Astrocyte (in vitro differentiated cells and primary cell): ENCODE results near the gene CHCHD6. TPM values are rescaled to one million over a fixed set of nuclear protein-coding genes. Genes with fewer than 3 reads are reported as not detected.

Experiments
- DNase-seq: peaks from one replicate; pipeline ENCODE4 v3.0.0-alpha.2; 2010; ENCODE audit warnings: low read depth
- FAIRE-seq: peaks from 2 replicates; lab custom pipeline; 2011; peaks lifted over from hg19 to GRCh38; lab: Jason Lieb, UNC
- H2AFZ ChIP-seq: 2 replicates; pipeline ENCODE4 v1.6.0; 2012; ENCODE audit warnings: low read depth, low read length, inconsistent platforms
- H3K27ac ChIP-seq: 2 replicates; pipeline ENCODE4 v1.5.1; 2011; ENCODE audit warnings: low read depth, low read length, inconsistent platforms
- H3K27me3 ChIP-seq: 2 replicates; pipeline ENCODE4 v1.6.0; 2011; ENCODE audit warnings: low read length, inconsistent platforms; ENCODE audit not compliant: insufficient read depth
- H3K36me3 ChIP-seq: 2 replicates; pipeline ENCODE4 v1.5.1; 2011; ENCODE audit warnings: low read length, inconsistent platforms; ENCODE audit not compliant: insufficient read depth
- H3K4me1 ChIP-seq: 2 replicates; pipeline ENCODE4 v1.5.1; 2011; ENCODE audit warnings: low read length, inconsistent platforms; ENCODE audit not compliant: insufficient read depth
- H3K4me2 ChIP-seq: 2 replicates; pipeline ENCODE4 v1.6.0; 2012; ENCODE audit warnings: low read length, inconsistent platforms
- H3K4me3 ChIP-seq: 2 replicates; pipeline ENCODE4 v1.5.1; 2011; ENCODE audit warnings: low read depth, mild to moderate bottlenecking, low read length, inconsistent platforms; ENCODE audit not compliant: insufficient read depth
- H3K79me2 ChIP-seq: 2 replicates; pipeline ENCODE4 v1.6.0; 2012; ENCODE audit warnings: mild to moderate bottlenecking, low read length, inconsistent platforms; ENCODE audit not compliant: insufficient read depth
- H3K9ac ChIP-seq: 2 replicates; pipeline ENCODE4 v1.6.0; 2012; ENCODE audit warnings: mild to moderate bottlenecking, low read length, inconsistent platforms
- H3K9me3 ChIP-seq: 2 replicates; pipeline ENCODE4 v1.5.1; 2012; ENCODE audit warnings: low read depth, mild to moderate bottlenecking, low read length, inconsistent platforms; ENCODE audit not compliant: insufficient read depth
- H4K20me1 ChIP-seq: 2 replicates; pipeline ENCODE4 v1.6.0; 2012; ENCODE audit warnings: low read length, inconsistent platforms; ENCODE audit not compliant: insufficient read depth
- H3K27ac Mint-ChIP-seq: one replicate; pipeline ENCODE4 v1.8.0; 2021; ENCODE audit warnings: mild to moderate bottlenecking, mixed read lengths; ENCODE audit not compliant: unreplicated experiment
- H3K27me3 Mint-ChIP-seq: one replicate; pipeline ENCODE4 v1.8.0; 2021; ENCODE audit warnings: low read depth, mixed read lengths; ENCODE audit not compliant: unreplicated experiment
- H3K36me3 Mint-ChIP-seq: one replicate; pipeline ENCODE4 v1.8.0; 2021; ENCODE audit warnings: low read depth, mixed read lengths; ENCODE audit not compliant: unreplicated experiment
- H3K4me1 Mint-ChIP-seq: one replicate; pipeline ENCODE4 v1.8.0; 2021; ENCODE audit warnings: low read depth, mixed read lengths; ENCODE audit not compliant: unreplicated experiment
- H3K4me3 Mint-ChIP-seq: one replicate; pipeline ENCODE4 v1.8.0; 2021; ENCODE audit warnings: mild to moderate bottlenecking, moderate library complexity, mixed read lengths; ENCODE audit not compliant: unreplicated experiment
- H3K9me3 Mint-ChIP-seq: one replicate; pipeline ENCODE4 v1.8.0; 2021; ENCODE audit warnings: mild to moderate bottlenecking, mixed read lengths; ENCODE audit not compliant: unreplicated experiment
- CTCF ChIP-seq: IDR thresholded peaks from 2 replicates; pipeline ENCODE4 v1.5.1; 2011; ENCODE audit warnings: low read depth, mild to moderate bottlenecking, inconsistent platforms, low read length, moderate library complexity; ENCODE audit not compliant: insufficient read depth
- EZH2 ChIP-seq: IDR thresholded peaks from 2 replicates; pipeline ENCODE4 v1.6.1; 2012; ENCODE audit warnings: mild to moderate bottlenecking, low read length, inconsistent platforms; ENCODE audit not compliant: insufficient read depth
- total RNA-seq: library from RNA; stranded (reverse); gene quantifications from 2 replicates; pipeline ENCODE4 v1.2.1, GENCODE V29; 2021

Gene CHCHD6
- total RNA-seq, 1 donor from 2014 or later: 21.1 TPM

GRCh38 chr3:126956361-126956760 is 252.3 kb downstream of the CHCHD6 start:
- no peak overlapping the region for H3K9ac ChIP-seq
- no peak overlapping the region for H3K27ac ChIP-seq
- H3K36me3 ChIP-seq: no peaks in the 10 kb centered on the region
- H3K9me3 ChIP-seq: no peaks in the 10 kb centered on the region
- H3K27ac Mint-ChIP-seq: no peak overlapping the region
- H3K9me3 Mint-ChIP-seq: no peaks in the 10 kb centered on the region
- H3K4me1 Mint-ChIP-seq: peaks cover 4% of the 10 kb centered on the region
- no peaks in the 10 kb centered on the region for H3K79me2 ChIP-seq
- H3K4me3 ChIP-seq: no peak overlapping the region
- no peak for TF ChIP-seq EZH2
- TF ChIP-seq CTCF: no peak
- peaks cover 10% of the 10 kb centered on the region for H3K27me3 Mint-ChIP-seq
- peaks cover 10% of the 10 kb centered on the region for H3K4me1 ChIP-seq
- H3K4me2 ChIP-seq: no peak overlapping the region
- no peak overlapping the region for H3K4me3 Mint-ChIP-seq
- peaks cover 9% of the 10 kb centered on the region for H3K36me3 Mint-ChIP-seq
- no peak overlapping the region for H2AFZ ChIP-seq
- no peak for FAIRE-seq
- H3K27me3 ChIP-seq: no peaks in the 10 kb centered on the region
- DNase-seq: no peak
- H4K20me1 ChIP-seq: no peaks in the 10 kb centered on the region

DNA sequence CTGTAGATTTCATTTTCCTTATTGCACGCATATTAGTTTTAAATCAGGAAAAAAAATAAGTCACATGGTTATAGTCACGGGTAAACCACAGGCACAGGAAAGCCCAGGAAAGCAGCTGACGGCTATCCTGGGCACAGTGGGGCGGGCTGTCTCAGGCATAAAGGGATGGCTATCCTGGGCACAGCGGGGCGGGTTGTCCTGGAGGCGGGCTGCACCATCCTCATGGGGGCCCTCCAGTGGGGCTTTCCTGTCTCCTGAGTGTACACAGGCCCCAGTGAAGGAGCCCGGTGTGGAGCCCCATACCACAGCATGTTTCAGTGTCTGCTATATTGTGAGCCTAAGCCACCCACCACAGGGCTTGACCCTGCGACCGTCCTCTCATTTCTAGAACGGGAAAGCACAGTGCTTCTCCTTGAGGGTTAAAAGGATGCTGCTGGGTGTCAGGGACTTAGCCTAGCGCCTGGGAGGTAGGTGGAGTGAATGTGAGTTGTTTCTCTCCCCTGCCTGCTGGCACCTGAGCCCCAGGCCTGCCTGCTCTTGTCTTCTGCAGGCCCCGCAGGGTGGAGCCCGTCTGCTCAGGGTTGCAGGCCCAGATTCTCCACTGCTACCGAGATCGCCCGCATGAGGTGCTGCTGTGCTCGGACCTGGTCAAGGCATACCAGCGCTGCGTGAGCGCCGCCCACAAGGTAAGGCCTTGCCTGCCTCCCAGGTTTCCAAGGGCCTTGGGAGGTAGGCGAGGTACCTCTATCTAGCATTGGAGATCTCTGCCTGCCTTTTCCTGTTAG is 253.0 kb downstream of the CHCHD6 start:
- Histone ChIP-seq H2AFZ (no peak overlapping the region), H3K27me3 (no peaks in the 10 kb centered on the region), H3K4me2 (no peak overlapping the region), H3K9ac (no peak overlapping the region), H3K36me3 (no peaks in the 10 kb centered on the region), H3K4me1 (peaks cover 10% of the 10 kb centered on the region), H3K9me3 (no peaks in the 10 kb centered on the region), H4K20me1 (no peaks in the 10 kb centered on the region), H3K4me3 (no peak overlapping the region), H3K27ac (no peak overlapping the region), H3K79me2 (no peaks in the 10 kb centered on the region)
- no peak for DNase-seq
- Mint-ChIP-seq H3K4me1 (peaks cover 4% of the 10 kb centered on the region), H3K27ac (no peak overlapping the region), H3K27me3 (peaks cover 10% of the 10 kb centered on the region), H3K36me3 (peaks cover 10% of the 10 kb centered on the region), H3K4me3 (no peak overlapping the region), H3K9me3 (no peaks in the 10 kb centered on the region)
- TF ChIP-seq CTCF (no peak), EZH2 (no peak)
- no peak for FAIRE-seq
